ENCODE results near the gene GPR141. TPM values are rescaled to one million over a fixed set of nuclear protein-coding genes. Genes with fewer than 3 reads are reported as not detected.
"Not testable (repeated sequence)": the region's sequence is repeated elsewhere in the genome, so short reads cannot be mapped to it uniquely, and the experiment has no call there.

The GPR141 gene
- total RNA-seq, 5 donors from 2014 or later (not counting 1 experiment from before 2014, with no cell fraction given): 0.25 to 6.3 (median 0.92) TPM

- DNase-seq: no peak
- Mint-ChIP-seq H3K36me3 (no peaks in the 10 kb centered on the region), H3K9me3 (peaks cover 0 to 3% (median 0%) of the 10 kb centered on the region in 3 donors), H3K4me3 (no peak overlapping the region), H3K4me1 (peaks cover 0 to 2% (median 0%) of the 10 kb centered on the region in 3 donors), H3K27me3 (peaks cover 3 to 11% of the 10 kb centered on the region in 2 donors), H3K27ac (no peak overlapping the region)
- no peaks in the 10 kb centered on the region for H3K4me1 ChIP-seq (ENCODE audit: control insufficient read depth in 1 of 2, extremely low read depth in 1 of 2, insufficient read depth in 2 of 2, low read length in 2 of 2)
- peaks cover 0 to 11% of the 10 kb centered on the region in 2 experiments for H3K27me3 ChIP-seq (replicated peaks in 1 of 2; ENCODE audit: control insufficient read depth in 2 of 2, extremely low read depth in 1 of 2, insufficient read depth in 2 of 2, low read length in 1 of 2)
- no peak overlapping the region for H3K4me3 ChIP-seq (ENCODE audit: control insufficient read depth in 1 of 2, extremely low read depth in 1 of 2, low read length in 1 of 2)
- ChIA-PET POLR2A (no interaction called here), CTCF (no interaction called here)
- no peaks in the 10 kb centered on the region for H3K9me3 ChIP-seq
- no peaks in the 10 kb centered on the region for H3K36me3 ChIP-seq (ENCODE audit: control insufficient read depth in 2 of 2, extremely low read depth in 1 of 2, insufficient read depth in 1 of 2, low read length in 1 of 2)
- WGBS (ENCODE audit: insufficient coverage): 93% methylated on average over 2 of the region's 4 CpGs
- no peak for ATAC-seq (replicated peaks in 1 of 4)
- no peak overlapping the region for H3K27ac ChIP-seq (ENCODE audit: low read length)
These were observed 14.7 kb downstream of the GPR141 start for GRCh38 chr7:37698276-37698675.

- Histone ChIP-seq H3K27ac (ENCODE audit: low read length) (no peak overlapping the region), H3K36me3 (ENCODE audit: control insufficient read depth in 2 of 2, extremely low read depth in 1 of 2, insufficient read depth in 1 of 2, low read length in 1 of 2) (no peaks in the 10 kb centered on the region), H3K4me1 (ENCODE audit: control insufficient read depth in 1 of 2, extremely low read depth in 1 of 2, insufficient read depth in 2 of 2, low read length in 2 of 2) (no peaks in the 10 kb centered on the region), H3K4me3 (ENCODE audit: control insufficient read depth in 1 of 2, extremely low read depth in 1 of 2, low read length in 1 of 2) (no peak overlapping the region), H3K9me3 (no peaks in the 10 kb centered on the region), H3K27me3 (replicated peaks in 1 of 2; ENCODE audit: control insufficient read depth in 2 of 2, extremely low read depth in 1 of 2, insufficient read depth in 2 of 2, low read length in 1 of 2) (peaks cover 0 to 11% of the 10 kb centered on the region in 2 experiments)
- Mint-ChIP-seq H3K4me1 (peaks cover 0 to 2% (median 0%) of the 10 kb centered on the region in 3 donors), H3K27me3 (peaks cover 3 to 11% of the 10 kb centered on the region in 2 donors), H3K27ac (no peak overlapping the region), H3K9me3 (peaks cover 0 to 3% (median 0%) of the 10 kb centered on the region in 3 donors), H3K36me3 (no peaks in the 10 kb centered on the region), H3K4me3 (no peak overlapping the region)
- CTCF ChIA-PET: no interaction called here
- no CpG with 5 or more reads among the region's 2 CpGs for WGBS (ENCODE audit: insufficient coverage)
- no peak for ATAC-seq (replicated peaks in 1 of 4)
- DNase-seq: no peak
- POLR2A ChIA-PET: no interaction called here
These were observed 15.2 kb downstream of the GPR141 start for GRCh38 chr7:37698782-37699181.

GRCh38 chr7:37701769-37702168, 18.2 kb downstream of the GPR141 start:
- Histone ChIP-seq H3K27me3 (replicated peaks in 1 of 2; ENCODE audit: control insufficient read depth in 2 of 2, extremely low read depth in 1 of 2, insufficient read depth in 2 of 2, low read length in 1 of 2) (no peaks in the 10 kb centered on the region), H3K9me3 (no peaks in the 10 kb centered on the region), H3K4me1 (ENCODE audit: control insufficient read depth in 1 of 2, extremely low read depth in 1 of 2, insufficient read depth in 2 of 2, low read length in 2 of 2) (no peaks in the 10 kb centered on the region), H3K4me3 (ENCODE audit: control insufficient read depth in 1 of 2, extremely low read depth in 1 of 2, low read length in 1 of 2) (no peak overlapping the region), H3K36me3 (ENCODE audit: control insufficient read depth in 2 of 2, extremely low read depth in 1 of 2, insufficient read depth in 1 of 2, low read length in 1 of 2) (no peaks in the 10 kb centered on the region), H3K27ac (ENCODE audit: low read length) (no peak overlapping the region)
- WGBS (ENCODE audit: insufficient coverage): no CpG with 5 or more reads among the region's 2 CpGs
- Mint-ChIP-seq H3K4me1 (peaks cover 0 to 2% (median 0%) of the 10 kb centered on the region in 3 donors), H3K9me3 (no peaks in the 10 kb centered on the region), H3K36me3 (no peaks in the 10 kb centered on the region), H3K4me3 (no peak overlapping the region), H3K27ac (no peak overlapping the region), H3K27me3 (peaks cover under 1 to 4% of the 10 kb centered on the region in 2 donors)
- ChIA-PET CTCF (no interaction called here), POLR2A (interaction anchor here in 1 of 2 donors (0.7 kb wide), 1 partner anchor 84 kb away, joined by 3 read pairs; no protein-coding TSS in a partner anchor)
- DNase-seq (no peak), ATAC-seq (replicated peaks in 1 of 4) (no peak)

- H3K27me3 Mint-ChIP-seq: peaks cover 3 to 7% of the 10 kb centered on the region in 2 donors
- H3K4me1 ChIP-seq (ENCODE audit: control insufficient read depth in 1 of 2, extremely low read depth in 1 of 2, insufficient read depth in 2 of 2, low read length in 2 of 2): no peaks in the 10 kb centered on the region
- no peaks in the 10 kb centered on the region for H3K9me3 Mint-ChIP-seq
- no peak overlapping the region for H3K4me3 Mint-ChIP-seq
- H3K36me3 ChIP-seq (ENCODE audit: control insufficient read depth in 2 of 2, extremely low read depth in 1 of 2, insufficient read depth in 1 of 2, low read length in 1 of 2): no peaks in the 10 kb centered on the region
- no peaks in the 10 kb centered on the region for H3K36me3 Mint-ChIP-seq
- H3K4me1 Mint-ChIP-seq: peaks cover 0 to 2% (median 0%) of the 10 kb centered on the region in 3 donors
- ATAC-seq (replicated peaks in 1 of 4) (no peak), DNase-seq (no peak)
- H3K4me3 ChIP-seq (ENCODE audit: control insufficient read depth in 1 of 2, extremely low read depth in 1 of 2, low read length in 1 of 2): no peak overlapping the region
- ChIA-PET CTCF (no interaction called here), POLR2A (no interaction called here)
- H3K9me3 ChIP-seq: no peaks in the 10 kb centered on the region
- no peaks in the 10 kb centered on the region for H3K27me3 ChIP-seq (replicated peaks in 1 of 2; ENCODE audit: control insufficient read depth in 2 of 2, extremely low read depth in 1 of 2, insufficient read depth in 2 of 2, low read length in 1 of 2)
- no peak overlapping the region for H3K27ac Mint-ChIP-seq
- H3K27ac ChIP-seq (ENCODE audit: low read length): no peak overlapping the region
These were observed 19.8 kb downstream of the GPR141 start for GRCh38 chr7:37703361-37703760.

- H3K9me3 Mint-ChIP-seq; H3K4me3 Mint-ChIP-seq; POLR2A ChIA-PET; H3K27me3 ChIP-seq (replicated peaks in 1 of 2; ENCODE audit: control insufficient read depth in 2 of 2, extremely low read depth in 1 of 2, insufficient read depth in 2 of 2, low read length in 1 of 2); H3K36me3 ChIP-seq (ENCODE audit: control insufficient read depth in 2 of 2, extremely low read depth in 1 of 2, insufficient read depth in 1 of 2, low read length in 1 of 2); ATAC-seq (replicated peaks in 1 of 4); H3K4me1 ChIP-seq (ENCODE audit: control insufficient read depth in 1 of 2, extremely low read depth in 1 of 2, insufficient read depth in 2 of 2, low read length in 2 of 2); H3K27me3 Mint-ChIP-seq; DNase-seq; H3K36me3 Mint-ChIP-seq; H3K9me3 ChIP-seq; H3K4me3 ChIP-seq (ENCODE audit: control insufficient read depth in 1 of 2, extremely low read depth in 1 of 2, low read length in 1 of 2); H3K27ac ChIP-seq (ENCODE audit: low read length); H3K4me1 Mint-ChIP-seq; H3K27ac Mint-ChIP-seq: not testable (repeated sequence)
- CTCF ChIA-PET: interaction anchor here in 1 of 2 donors (0.6 kb wide), 1 partner anchor 12 kb away, joined by 4 read pairs; no protein-coding TSS in a partner anchor
- WGBS (ENCODE audit: insufficient coverage): no CpG with 5 or more reads among the region's 4 CpGs
These were observed 20.8 kb downstream of the GPR141 start for GRCh38 chr7:37704328-37704833.

- Mint-ChIP-seq H3K27me3 (peaks cover 3 to 10% of the 10 kb centered on the region in 2 donors), H3K9me3 (no peaks in the 10 kb centered on the region), H3K4me3 (no peak overlapping the region), H3K27ac (no peak overlapping the region), H3K4me1 (peaks cover 0 to 2% (median 0%) of the 10 kb centered on the region in 3 donors), H3K36me3 (no peaks in the 10 kb centered on the region)
- DNase-seq (no peak), ATAC-seq (replicated peaks in 1 of 4) (no peak)
- no peak overlapping the region for H3K4me3 ChIP-seq (ENCODE audit: control insufficient read depth in 1 of 2, extremely low read depth in 1 of 2, low read length in 1 of 2)
- H3K4me1 ChIP-seq (ENCODE audit: control insufficient read depth in 1 of 2, extremely low read depth in 1 of 2, insufficient read depth in 2 of 2, low read length in 2 of 2): no peaks in the 10 kb centered on the region
- ChIA-PET POLR2A (no interaction called here), CTCF (no interaction called here)
- WGBS (ENCODE audit: insufficient coverage): no CpG with 5 or more reads among the region's 6 CpGs
- no peaks in the 10 kb centered on the region for H3K36me3 ChIP-seq (ENCODE audit: control insufficient read depth in 2 of 2, extremely low read depth in 1 of 2, insufficient read depth in 1 of 2, low read length in 1 of 2)
- H3K27ac ChIP-seq (ENCODE audit: low read length): no peak overlapping the region
- no peaks in the 10 kb centered on the region for H3K27me3 ChIP-seq (replicated peaks in 1 of 2; ENCODE audit: control insufficient read depth in 2 of 2, extremely low read depth in 1 of 2, insufficient read depth in 2 of 2, low read length in 1 of 2)
- no peaks in the 10 kb centered on the region for H3K9me3 ChIP-seq
These were observed 22.4 kb downstream of the GPR141 start for GRCh38 chr7:37705976-37706375.

- POLR2A ChIA-PET: no interaction called here
- WGBS (ENCODE audit: insufficient coverage): 87% methylated on average over 2 of the region's 5 CpGs
- Mint-ChIP-seq H3K36me3 (no peaks in the 10 kb centered on the region), H3K27me3 (peaks cover 3 to 12% of the 10 kb centered on the region in 2 donors), H3K27ac (no peak overlapping the region), H3K4me3 (no peak overlapping the region), H3K4me1 (peaks cover 0 to 2% (median 0%) of the 10 kb centered on the region in 3 donors), H3K9me3 (no peaks in the 10 kb centered on the region)
- H3K27ac ChIP-seq (ENCODE audit: low read length): no peak overlapping the region
- ATAC-seq (replicated peaks in 1 of 4) (no peak), DNase-seq (no peak)
- H3K4me3 ChIP-seq (ENCODE audit: control insufficient read depth in 1 of 2, extremely low read depth in 1 of 2, low read length in 1 of 2): no peak overlapping the region
- CTCF ChIA-PET: no interaction called here
- no peaks in the 10 kb centered on the region for H3K9me3 ChIP-seq
- H3K27me3 ChIP-seq (replicated peaks in 1 of 2; ENCODE audit: control insufficient read depth in 2 of 2, extremely low read depth in 1 of 2, insufficient read depth in 2 of 2, low read length in 1 of 2): no peaks in the 10 kb centered on the region
- no peaks in the 10 kb centered on the region for H3K36me3 ChIP-seq (ENCODE audit: control insufficient read depth in 2 of 2, extremely low read depth in 1 of 2, insufficient read depth in 1 of 2, low read length in 1 of 2)
- H3K4me1 ChIP-seq (ENCODE audit: control insufficient read depth in 1 of 2, extremely low read depth in 1 of 2, insufficient read depth in 2 of 2, low read length in 2 of 2): no peaks in the 10 kb centered on the region
These were observed 23.2 kb downstream of the GPR141 start for GRCh38 chr7:37706804-37707203.

All from T-cell (primary cell).